Spinal cord (tissue), 10 donors: Measurements from ENCODE around the gene PLBD2. TPM values are rescaled to one million over a fixed set of nuclear protein-coding genes. Genes with fewer than 3 reads are reported as not detected.

Source experiments
- DNase-seq, 6 donors: peaks; one replicate each; pipeline versions ENCODE4 v3.0.0 to v3.0.0-alpha.2; 2013 to 2015; ENCODE audit warnings: low spot score in 6 of 6, low read depth in 4 of 6
- H3K27ac ChIP-seq: one replicate; pipeline ENCODE4 v1.5.1; 2013; ENCODE audit warnings: low read depth, low read length, control low read depth
- H3K27me3 ChIP-seq: one replicate; pipeline ENCODE4 v1.6.1; 2013; ENCODE audit warnings: low read length; ENCODE audit not compliant: control insufficient read depth, insufficient read depth
- H3K36me3 ChIP-seq: one replicate; pipeline ENCODE4 v1.6.1; 2013; ENCODE audit warnings: low read length; ENCODE audit not compliant: control insufficient read depth, insufficient read depth
- H3K4me1 ChIP-seq: one replicate; pipeline ENCODE4 v1.6.1; 2013; ENCODE audit warnings: low read length; ENCODE audit not compliant: control insufficient read depth, insufficient read depth
- H3K4me3 ChIP-seq: one replicate; pipeline ENCODE4 v1.5.1; 2013; ENCODE audit warnings: low read depth, low read length, control low read depth
- H3K9me3 ChIP-seq: one replicate; pipeline ENCODE4 v1.6.1; 2013; ENCODE audit warnings: low read length; ENCODE audit not compliant: control insufficient read depth, insufficient read depth
- WGBS: methylation state at CpG from one replicate; pipeline ENCODE4 v1.1.5; 2013; ENCODE audit warnings: missing lambda C conversion rate; ENCODE audit not compliant: insufficient coverage; 5-methylcytosine and 5-hydroxymethylcytosine counted together
- polyA plus RNA-seq, 2 donors: library from polyadenylated mRNA; unstranded; fragments of 120-200 nt; gene quantifications; one replicate each; pipeline ENCODE4 v1.2.1, GENCODE V29; 2013; ENCODE audit not compliant: insufficient read length in 2 of 2
- total RNA-seq, 2 donors: library from RNA; depleted of rRNA in 1 of 2; stranded (reverse); fragments of 120-200 nt in 1 of 2; fragments of >200 nt in 1 of 2; gene quantifications; one replicate each; pipeline versions ENCODE4 v1.2.3 to v1.2.4, GENCODE V29; 2013 to 2014
- donor health status: healthy.

The PLBD2 gene
- total and polyA plus RNA-seq, 4 donors: 13.2 to 50.1 (median 36.7) TPM

DNA sequence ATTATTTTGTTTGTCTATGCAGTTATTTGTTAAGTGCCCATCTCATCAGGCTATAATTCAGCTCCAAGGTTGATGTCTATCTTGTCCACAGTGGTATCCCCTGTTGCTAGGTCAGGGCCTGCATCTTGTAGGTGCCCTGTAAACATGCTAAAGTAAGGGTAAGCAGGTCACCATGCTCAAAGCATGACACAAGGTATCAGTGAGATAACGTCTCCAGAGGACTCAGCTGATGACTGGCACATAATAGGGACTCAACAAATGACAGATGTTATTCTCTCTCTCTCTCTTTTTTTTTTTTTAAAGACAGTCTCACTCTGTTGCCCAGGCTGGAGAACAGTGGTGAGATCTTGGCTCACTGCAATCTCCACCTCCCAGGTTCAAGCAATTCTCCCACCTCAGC lies 66.1 kb downstream of the PLBD2 start:
- Histone ChIP-seq H3K9me3 (no peaks in the 10 kb centered on the region), H3K36me3 (peaks cover 6% of the 10 kb centered on the region), H3K27ac (no peak overlapping the region), H3K4me1 (peaks cover 14% of the 10 kb centered on the region), H3K27me3 (no peaks in the 10 kb centered on the region), H3K4me3 (no peak overlapping the region)
- no peak for DNase-seq
- 100% methylated on average over 1 of the region's 1 CpG for WGBS

DNA sequence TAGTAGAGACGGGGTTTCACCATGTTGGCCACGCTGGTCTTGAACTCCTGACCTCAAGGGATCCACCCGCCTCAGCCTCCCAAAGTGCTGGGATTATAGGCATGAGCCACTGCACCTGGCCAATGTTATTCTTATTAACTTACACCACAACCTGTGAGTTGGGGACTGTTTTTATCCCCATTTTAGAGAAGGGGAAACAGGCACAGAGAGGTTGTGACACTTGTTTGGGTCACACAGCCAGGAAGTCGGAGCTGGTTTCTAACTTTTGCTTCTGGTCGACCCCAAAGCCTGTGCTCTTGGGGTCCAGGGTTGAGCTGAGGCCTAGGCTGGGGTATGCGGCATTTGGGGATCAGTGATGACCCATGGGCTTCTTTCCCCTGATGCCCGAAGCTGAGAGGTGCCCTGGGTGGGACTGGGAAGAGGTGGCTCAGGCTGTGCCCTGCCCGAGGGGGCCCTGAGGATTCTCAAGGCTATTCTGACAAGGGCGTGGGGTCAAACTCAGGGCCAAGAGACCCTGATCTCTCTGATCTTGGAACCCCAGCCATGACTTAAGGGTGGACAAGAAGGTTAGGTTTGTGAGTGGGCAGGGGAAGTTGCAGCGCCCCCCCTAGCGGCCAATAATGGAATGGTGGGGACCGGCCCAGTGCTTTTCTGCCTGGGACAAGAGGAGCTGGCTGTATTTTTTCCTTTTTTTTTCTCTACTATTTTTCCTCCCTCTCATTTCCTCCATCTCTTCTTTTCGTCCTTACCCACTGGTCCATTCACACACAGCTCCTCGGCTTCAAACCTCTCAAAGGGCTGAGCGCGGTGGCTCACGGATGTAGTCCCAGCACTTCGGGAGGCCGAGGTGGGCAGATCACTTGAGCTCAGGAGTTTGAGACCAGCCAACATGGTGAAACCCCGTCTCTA lies 66.8 kb downstream of the PLBD2 start:
- H3K9me3 ChIP-seq: no peaks in the 10 kb centered on the region
- peak in 2 of 6 donors; percentile 30 to 44 for DNase-seq
- no peaks in the 10 kb centered on the region for H3K27me3 ChIP-seq
- WGBS: 60% methylated on average over 13 of the region's 20 CpGs
- H3K27ac ChIP-seq: no peak overlapping the region
- peaks cover 14% of the 10 kb centered on the region for H3K4me1 ChIP-seq
- H3K4me3 ChIP-seq: no peak overlapping the region
- H3K36me3 ChIP-seq: peaks cover 6% of the 10 kb centered on the region

DNA sequence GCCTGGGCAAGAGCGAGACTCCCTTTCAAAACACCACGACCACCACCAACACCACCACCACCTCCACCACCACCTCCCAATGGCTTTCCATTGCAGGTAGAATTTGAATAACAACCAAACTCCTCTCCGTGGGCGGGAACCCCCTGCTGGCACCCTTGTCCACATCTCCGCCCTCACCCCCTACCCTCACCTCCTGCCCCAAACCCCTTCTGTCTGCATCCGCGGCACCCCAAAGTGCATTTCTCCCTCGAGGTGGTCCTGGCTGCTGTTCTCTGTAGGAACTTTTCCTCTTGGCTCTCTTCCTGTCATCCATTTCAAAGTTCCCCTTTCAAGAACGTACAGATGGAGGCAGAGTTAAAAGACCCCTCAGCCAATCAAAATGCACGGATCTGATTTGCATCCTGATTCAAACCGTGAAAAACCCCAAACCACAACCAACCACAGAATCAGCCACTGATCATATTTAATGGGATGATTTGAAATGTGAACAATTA lies 67.6 kb downstream of the PLBD2 start:
- H3K4me1 ChIP-seq: peaks cover 14% of the 10 kb centered on the region
- no peaks in the 10 kb centered on the region for H3K27me3 ChIP-seq
- no peak overlapping the region for H3K27ac ChIP-seq
- DNase-seq: peak in 1 of 6 donors; percentile 36
- no peaks in the 10 kb centered on the region for H3K9me3 ChIP-seq
- peaks cover 6% of the 10 kb centered on the region for H3K36me3 ChIP-seq
- 22% methylated on average over 8 of the region's 11 CpGs for WGBS
- H3K4me3 ChIP-seq: no peak overlapping the region

DNA sequence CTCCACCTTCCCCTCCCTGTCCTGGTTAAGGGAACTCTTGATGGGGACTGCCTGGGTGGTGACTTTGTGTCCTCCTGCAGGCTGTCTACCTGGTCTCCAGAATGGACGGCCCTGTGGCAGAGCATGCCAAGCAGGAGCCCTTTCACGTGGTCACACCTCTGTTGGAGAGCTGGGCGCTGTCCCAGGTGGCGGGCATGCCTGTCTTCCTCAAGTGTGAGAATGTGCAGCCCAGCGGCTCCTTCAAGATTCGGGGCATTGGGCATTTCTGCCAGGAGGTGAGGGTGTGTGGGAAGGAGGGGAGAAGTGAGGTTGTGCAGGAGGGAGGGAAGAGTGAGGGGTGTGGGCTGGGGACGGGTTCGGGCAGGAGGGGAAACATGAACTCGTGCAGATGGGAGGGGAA lies 69.5 kb downstream of the PLBD2 start:
- no peak for DNase-seq
- Histone ChIP-seq H3K4me3 (no peak overlapping the region), H3K36me3 (peaks cover 6% of the 10 kb centered on the region), H3K27me3 (no peaks in the 10 kb centered on the region), H3K9me3 (no peaks in the 10 kb centered on the region), H3K4me1 (peaks cover 1% of the 10 kb centered on the region), H3K27ac (no peak overlapping the region)
- WGBS: 73% methylated on average over 9 of the region's 9 CpGs

DNA sequence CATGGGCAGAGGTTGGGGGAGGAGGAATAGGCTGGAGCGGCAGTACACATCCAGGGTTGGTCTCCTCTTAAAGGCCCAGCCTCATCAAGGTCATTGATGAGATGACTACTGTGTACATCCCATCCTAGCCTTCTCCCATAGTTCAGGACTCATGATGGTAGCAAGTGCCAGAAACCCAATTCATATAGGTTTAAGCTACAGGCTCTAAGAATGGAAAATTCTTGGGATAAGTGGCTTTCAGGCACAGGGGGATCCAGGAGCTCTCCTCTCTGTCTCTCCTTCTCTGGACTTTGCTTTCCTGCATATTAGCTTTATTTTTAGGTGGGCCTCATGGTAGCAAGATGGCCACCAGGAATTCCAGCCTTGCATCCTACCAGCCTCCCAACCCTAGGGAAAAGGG lies 70.1 kb downstream of the PLBD2 start:
- H3K4me3 ChIP-seq: no peak overlapping the region
- H3K27me3 ChIP-seq: no peaks in the 10 kb centered on the region
- H3K9me3 ChIP-seq: no peaks in the 10 kb centered on the region
- DNase-seq: no peak
- WGBS: no CpG with 5 or more reads among the region's 1 CpG
- H3K36me3 ChIP-seq: peaks cover 6% of the 10 kb centered on the region
- no peak overlapping the region for H3K27ac ChIP-seq
- peaks cover 5% of the 10 kb centered on the region for H3K4me1 ChIP-seq

DNA sequence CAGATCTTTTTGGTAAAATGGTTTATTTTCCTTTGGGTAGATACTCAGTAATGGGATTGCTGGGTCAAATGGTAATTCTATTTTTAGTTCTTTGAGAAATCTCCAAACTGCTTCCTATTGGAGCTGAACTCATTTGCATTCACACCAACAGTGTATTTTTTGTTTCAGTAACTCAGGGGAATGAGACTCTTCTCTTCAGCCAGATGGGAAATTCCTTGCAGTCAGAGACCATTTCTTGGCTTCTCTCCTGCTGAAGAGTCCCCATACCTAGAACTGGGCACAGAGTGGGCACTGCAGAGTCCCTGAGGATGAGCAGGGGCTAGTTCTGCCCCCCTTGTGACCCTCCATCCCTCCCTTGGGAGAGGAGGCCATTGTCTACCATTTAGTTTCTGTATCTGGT lies 74.6 kb downstream of the PLBD2 start:
- H3K4me3 ChIP-seq: no peak overlapping the region
- H3K36me3 ChIP-seq: peaks cover 17% of the 10 kb centered on the region
- H3K27ac ChIP-seq: no peak overlapping the region
- H3K27me3 ChIP-seq: no peaks in the 10 kb centered on the region
- peak in 2 of 6 donors; percentile 46 to 55 for DNase-seq
- peaks cover 11% of the 10 kb centered on the region for H3K4me1 ChIP-seq
- H3K9me3 ChIP-seq: no peaks in the 10 kb centered on the region

DNA sequence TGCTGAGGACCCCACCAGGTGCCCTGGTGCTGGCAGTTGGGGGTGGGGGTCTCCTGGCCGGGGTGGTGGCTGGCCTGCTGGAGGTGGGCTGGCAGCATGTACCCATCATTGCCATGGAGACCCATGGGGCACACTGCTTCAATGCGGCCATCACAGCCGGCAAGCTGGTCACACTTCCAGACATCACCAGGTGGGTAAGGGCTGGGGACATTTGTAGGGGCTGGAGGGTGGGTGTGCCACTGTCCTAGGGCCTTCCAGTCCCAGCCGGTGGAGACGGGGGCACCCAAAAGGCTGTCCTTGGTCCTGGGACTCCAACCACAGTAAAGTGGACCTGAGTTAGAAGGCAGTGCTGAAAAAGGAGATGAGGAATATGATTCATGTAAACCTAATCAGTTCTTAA lies 77.0 kb downstream of the PLBD2 start:
- Histone ChIP-seq H3K4me1 (peaks cover 14% of the 10 kb centered on the region), H3K9me3 (no peaks in the 10 kb centered on the region), H3K27ac (no peak overlapping the region), H3K4me3 (no peak overlapping the region), H3K36me3 (peaks cover 12% of the 10 kb centered on the region), H3K27me3 (no peaks in the 10 kb centered on the region)
- no peak for DNase-seq
- WGBS: 78% methylated on average over 3 of the region's 5 CpGs

DNA sequence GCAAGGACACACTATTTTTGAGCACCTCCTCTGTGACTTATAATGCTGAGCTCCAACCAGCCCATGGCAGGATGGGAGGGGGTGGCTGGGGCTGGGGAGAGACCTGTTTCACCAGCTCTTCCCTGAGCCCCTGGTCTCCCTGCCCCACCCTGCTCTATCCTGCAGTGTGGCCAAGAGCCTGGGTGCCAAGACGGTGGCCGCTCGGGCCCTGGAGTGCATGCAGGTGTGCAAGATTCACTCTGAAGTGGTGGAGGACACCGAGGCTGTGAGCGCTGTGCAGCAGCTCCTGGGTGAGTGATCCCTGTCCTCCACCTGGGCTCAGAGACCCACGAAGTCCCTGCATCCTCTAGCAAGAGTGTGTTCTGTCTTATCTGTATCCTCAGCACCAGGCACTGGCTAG lies 78.2 kb downstream of the PLBD2 start:
- Histone ChIP-seq H3K36me3 (peaks cover 12% of the 10 kb centered on the region), H3K4me3 (no peak overlapping the region), H3K9me3 (no peaks in the 10 kb centered on the region), H3K27me3 (no peaks in the 10 kb centered on the region), H3K4me1 (peaks cover 14% of the 10 kb centered on the region), H3K27ac (no peak overlapping the region)
- no peak for DNase-seq
- whole genome bisulfite sequencing: 87% methylated on average over 6 of the region's 6 CpGs

DNA sequence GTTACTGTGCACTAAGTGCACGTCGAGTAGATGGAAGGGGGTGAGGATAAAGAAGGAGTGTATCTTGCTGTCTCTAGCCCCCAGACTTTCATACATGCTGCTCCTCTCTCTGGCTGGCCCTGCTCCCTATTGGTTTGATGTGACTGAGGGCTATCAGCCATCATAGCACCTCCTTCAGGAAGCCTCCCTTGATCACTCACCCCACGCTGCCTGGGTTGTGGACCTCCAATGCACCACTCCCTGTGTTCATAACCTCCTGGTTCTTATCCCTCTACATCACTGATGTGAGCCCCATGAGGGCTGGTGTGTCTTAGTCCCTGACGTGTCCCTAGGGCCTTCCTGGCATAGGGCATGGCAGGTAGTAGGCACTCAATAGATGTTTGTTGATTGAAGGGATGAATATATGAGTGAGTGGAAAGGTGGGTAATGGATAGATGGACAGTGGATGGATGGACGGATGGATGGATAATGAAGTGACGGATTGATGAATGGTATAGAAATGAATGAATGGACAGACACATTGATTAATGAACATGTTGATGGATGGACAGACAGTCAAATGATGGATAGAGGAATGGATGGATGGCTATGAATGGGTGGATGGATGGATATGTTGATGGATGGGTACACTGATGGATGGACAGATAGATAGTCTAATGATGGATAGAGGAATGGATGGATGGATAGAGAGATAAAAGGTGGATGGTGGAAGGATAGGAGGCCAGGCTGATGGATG lies 78.8 kb downstream of the PLBD2 start:
- Histone ChIP-seq H3K9me3 (no peaks in the 10 kb centered on the region), H3K4me3 (no peak overlapping the region), H3K36me3 (peaks cover 12% of the 10 kb centered on the region), H3K4me1 (peaks cover 14% of the 10 kb centered on the region), H3K27ac (no peak overlapping the region), H3K27me3 (no peaks in the 10 kb centered on the region)
- DNase-seq: no peak
- 87% methylated on average over 4 of the region's 6 CpGs for WGBS
